Activated CD8-positive, alpha-beta memory T cell treated with anti-CD3 and anti-CD28 coated beads, Interleukin-2, amount 50 U/mL, for 4 hours (primary cell): Measurements from ENCODE around the gene MYH16.
"Not testable (repeated sequence)": the region's sequence is repeated elsewhere in the genome, so short reads cannot be mapped to it uniquely, and the experiment has no call there.

ENCODE experiments used
- DNase-seq: peaks from one replicate; pipeline ENCODE4 v3.0.0-alpha.2; 2020

The MYH16 gene

GRCh38 chr7:99272476-99273045, at the start of gene MYH16:
TSS of gene MYH16 (plus strand) at chr7:99272839.
- no peak for DNase-seq

- not testable (repeated sequence) for DNase-seq
Observed at GRCh38 chr7:99224263-99224898, 48.3 kb upstream of the MYH16 start.

- DNase-seq, result no peak
Observed at GRCh38 chr7:99224899-99225265, 47.8 kb upstream of the MYH16 start.

- DNase-seq, result no peak
Observed at GRCh38 chr7:99229234-99229633, 43.4 kb upstream of the MYH16 start.

- no peak for DNase-seq
Observed at GRCh38 chr7:99232082-99232770, 40.4 kb upstream of the MYH16 start.

- not testable (repeated sequence) for DNase-seq
Observed at GRCh38 chr7:99232955-99233354, 39.7 kb upstream of the MYH16 start.

- DNase-seq, result no peak
Observed at GRCh38 chr7:99234185-99234584, 38.5 kb upstream of the MYH16 start.

- no peak for DNase-seq
Observed at GRCh38 chr7:99235925-99236324, 36.7 kb upstream of the MYH16 start.

- DNase-seq, result not testable (repeated sequence)
Observed at GRCh38 chr7:99237876-99238275, 34.8 kb upstream of the MYH16 start.

- DNase-seq, result no peak
Observed at GRCh38 chr7:99238558-99239341, 33.9 kb upstream of the MYH16 start.

- DNase-seq, result no peak
Observed at GRCh38 chr7:99242682-99243081, 30.0 kb upstream of the MYH16 start.

- no peak for DNase-seq
Observed at GRCh38 chr7:99243751-99244337, 28.8 kb upstream of the MYH16 start.

- no peak for DNase-seq
Observed at GRCh38 chr7:99244939-99245338, 27.7 kb upstream of the MYH16 start.

GRCh38 chr7:99248391-99249095, 24.1 kb upstream of the MYH16 start:
- no peak for DNase-seq

GRCh38 chr7:99249985-99250575, 22.6 kb upstream of the MYH16 start:
- DNase-seq, result no peak

- DNase-seq, result no peak
Observed at GRCh38 chr7:99252166-99252895, 20.3 kb upstream of the MYH16 start.

GRCh38 chr7:99253369-99253768, 19.3 kb upstream of the MYH16 start:
- no peak for DNase-seq

GRCh38 chr7:99254390-99254789, 18.2 kb upstream of the MYH16 start:
- DNase-seq, result no peak

- no peak for DNase-seq
Observed at GRCh38 chr7:99255463-99255862, 17.2 kb upstream of the MYH16 start.

GRCh38 chr7:99257065-99257464, 15.6 kb upstream of the MYH16 start:
- no peak for DNase-seq

GRCh38 chr7:99257675-99258074, 15.0 kb upstream of the MYH16 start:
- DNase-seq, result no peak
